RWPE2 (cell line): ENCODE data around the gene BMPER.

Experiments
- ATAC-seq: fragments of 200-7000 bp; cut with Tn5 transposase; 3 replicates; pipeline ENCODE4 v1.9.1; 2021; ENCODE audit warnings: low read depth
- DNase-seq: peaks from one replicate; pipeline ENCODE4 v3.0.0-alpha.2; 2020; ENCODE audit warnings: low spot score
- H3K27ac ChIP-seq: fragments of 450-650 bp; 2 replicates; pipeline ENCODE4 v1.5.1; 2017; ENCODE audit warnings: mild to moderate bottlenecking; ENCODE audit not compliant: poor library complexity, severe bottlenecking
- H3K27me3 ChIP-seq: fragments of 250-450 bp; sonication (Bioruptor Pico); 2 replicates; pipeline ENCODE4 v1.5.1; 2021; ENCODE audit warnings: mild to moderate bottlenecking, moderate library complexity; ENCODE audit not compliant: insufficient read depth, poor library complexity, severe bottlenecking
- H3K36me3 ChIP-seq: fragments of 250-450 bp; sonication (Bioruptor Pico); 2 replicates; pipeline ENCODE4 v1.5.1; 2020; ENCODE audit warnings: low read depth, mild to moderate bottlenecking, moderate library complexity
- H3K4me1 ChIP-seq: fragments of 250-450 bp; sonication (Bioruptor Pico); 2 replicates; pipeline ENCODE4 v1.5.1; 2021; ENCODE audit warnings: mild to moderate bottlenecking, moderate library complexity; ENCODE audit not compliant: insufficient read depth, poor library complexity, severe bottlenecking
- H3K4me3 ChIP-seq: fragments of 250-450 bp; sonication (Bioruptor Pico); 2 replicates; pipeline ENCODE4 v1.5.1; 2021; ENCODE audit warnings: mild to moderate bottlenecking, moderate library complexity; ENCODE audit not compliant: severe bottlenecking
- H3K9me3 ChIP-seq: fragments of 250-450 bp; sonication (Bioruptor Pico); 2 replicates; pipeline ENCODE4 v1.5.1; 2021; ENCODE audit warnings: mild to moderate bottlenecking, moderate library complexity; ENCODE audit not compliant: severe bottlenecking
- CTCF ChIP-seq: fragments of 450-650 bp; IDR thresholded peaks from one replicate; pipeline ENCODE4 v1.5.1; 2017; ENCODE audit warnings: mild to moderate bottlenecking, moderate library complexity; ENCODE audit not compliant: poor library complexity, severe bottlenecking

Gene BMPER

GRCh38 chr7:33939121-33939520 lies 33.8 kb downstream of the BMPER start:
- H3K9me3 ChIP-seq = no peaks in the 10 kb centered on the region

GRCh38 chr7:33940503-33940902 lies 35.2 kb downstream of the BMPER start:
- H3K4me1 ChIP-seq = no peaks in the 10 kb centered on the region
- H3K27ac ChIP-seq = no peak overlapping the region
- no peak for DNase-seq
- TF ChIP-seq CTCF = no peak
- no peaks in the 10 kb centered on the region for H3K9me3 ChIP-seq
- no peak overlapping the region for H3K4me3 ChIP-seq
- H3K27me3 ChIP-seq = no peaks in the 10 kb centered on the region
- no peak for ATAC-seq
- no peaks in the 10 kb centered on the region for H3K36me3 ChIP-seq

More at GRCh38 chr7:33939121-33939520, 33.8 kb downstream of the BMPER start:
- no peaks in the 10 kb centered on the region for H3K36me3 ChIP-seq
- no peak for DNase-seq
- no peak overlapping the region for H3K27ac ChIP-seq
- no peaks in the 10 kb centered on the region for H3K27me3 ChIP-seq
- no peak for TF ChIP-seq CTCF
- no peaks in the 10 kb centered on the region for H3K4me1 ChIP-seq
- no peak overlapping the region for H3K4me3 ChIP-seq
- no peak for ATAC-seq

GRCh38 chr7:33941418-33941817 lies 36.1 kb downstream of the BMPER start:
- Histone ChIP-seq H3K36me3 (no peaks in the 10 kb centered on the region), H3K4me1 (no peaks in the 10 kb centered on the region), H3K27ac (no peak overlapping the region), H3K9me3 (no peaks in the 10 kb centered on the region), H3K4me3 (no peak overlapping the region), H3K27me3 (no peaks in the 10 kb centered on the region)
- DNase-seq (no peak), ATAC-seq (no peak)
- no peak for TF ChIP-seq CTCF

- no peaks in the 10 kb centered on the region for H3K4me1 ChIP-seq
- no peaks in the 10 kb centered on the region for H3K27me3 ChIP-seq
- DNase-seq = no peak
Measured at GRCh38 chr7:33946094-33946699, 40.9 kb downstream of the BMPER start.

More at GRCh38 chr7:33946094-33946699, 40.9 kb downstream of the BMPER start:
- TF ChIP-seq CTCF = no peak
- H3K27ac ChIP-seq = no peak overlapping the region
- H3K4me3 ChIP-seq = no peak overlapping the region
- ATAC-seq = peak; percentile 69
- no peaks in the 10 kb centered on the region; the same call in 1 of the 2 replicates for H3K36me3 ChIP-seq
- no peaks in the 10 kb centered on the region for H3K9me3 ChIP-seq
